Gastroesophageal sphincter (tissue), 3 donors: ENCODE data around the gene PTCD1.

Experiments
- CTCF ChIP-seq, 4 experiments: fragments of 200-600 bp in 2 of 4; fragments of 450-650 bp in 2 of 4; sonication (generic) in 1 of 4; IDR thresholded peaks; one replicate each; pipeline ENCODE4 v1.5.1; 2017 to 2019; ENCODE audit warnings: antibody characterized with exemption in 4 of 4, mild to moderate bottlenecking in 2 of 4, moderate library complexity in 2 of 4
- EP300 ChIP-seq: sonication (generic); formaldehyde crosslinking; IDR thresholded peaks from one replicate; pipeline ENCODE4 v1.6.1; 2017; ENCODE audit warnings: antibody characterized with exemption, mild to moderate bottlenecking
- POLR2A ChIP-seq, 2 donors: fragments of 450-650 bp; IDR thresholded peaks; one replicate each; pipeline ENCODE4 v1.6.1; 2017; ENCODE audit warnings: antibody characterized with exemption in 2 of 2, mild to moderate bottlenecking in 2 of 2, moderate library complexity in 1 of 2
- POLR2AphosphoS5 ChIP-seq: sonication (generic); formaldehyde crosslinking; IDR thresholded peaks from one replicate; pipeline ENCODE4 v1.6.1; 2017; ENCODE audit warnings: antibody characterized with exemption

GRCh38 chr7:99404977-99405320 lies 33.6 kb downstream of the PTCD1 start:
- no peak for TF ChIP-seq EP300
- TF ChIP-seq CTCF (IDR thresholded peaks at IDR 0.05): no peak
- no peak for TF ChIP-seq POLR2A (IDR thresholded peaks at IDR 0.05)
- no peak for TF ChIP-seq POLR2AphosphoS5
